ENCODE data around the gene XAB2.
A peak's percentile ranks its signal among the peaks of the same experiment; 100 is the strongest.

The XAB2 gene

DNA sequence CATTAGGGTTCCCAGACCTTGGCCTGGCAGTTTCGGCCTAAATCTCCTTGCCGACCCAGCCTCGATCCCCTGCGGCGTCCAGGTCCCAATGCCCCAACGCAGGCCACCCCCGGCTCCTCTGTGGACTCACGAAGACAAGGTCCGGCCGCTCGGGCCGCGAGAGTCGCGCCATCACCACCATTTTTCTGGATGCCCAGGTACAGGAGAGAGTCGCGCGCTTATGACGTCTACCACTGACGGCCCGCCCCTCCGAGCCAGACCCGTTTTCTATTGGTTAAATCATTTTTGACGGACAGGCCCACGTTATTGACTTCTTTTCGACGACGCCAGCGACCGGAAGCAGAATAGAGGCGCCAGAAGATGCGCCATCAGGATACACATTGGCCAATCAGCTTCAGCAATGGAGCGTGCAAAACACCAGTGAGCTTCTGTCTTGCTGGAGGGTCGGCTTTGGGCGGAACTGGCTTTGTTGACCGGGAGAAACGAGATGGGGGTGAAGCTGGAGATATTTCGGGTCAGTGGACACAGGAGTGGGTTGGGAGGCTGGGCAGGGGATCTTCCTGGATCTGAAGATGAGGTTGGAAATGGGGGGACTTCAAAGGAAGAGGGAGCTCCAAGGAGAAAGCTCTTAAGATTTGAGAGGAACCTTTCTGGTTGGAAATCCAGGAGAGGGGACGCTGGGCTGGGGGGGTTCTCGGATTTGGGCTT, at the start of gene XAB2, which contains the start of gene PET100:
Gene XAB2 (minus strand): TSS at position 199 of the 708 bp plus-strand sequence. CDS start 18 bp downstream, at position 181.
Gene PET100 (plus strand): TSS at position 447 of the 708 bp plus-strand sequence. CDS start 41 bp downstream, at position 488.
- DNase-seq: peak; percentile 93

DNA sequence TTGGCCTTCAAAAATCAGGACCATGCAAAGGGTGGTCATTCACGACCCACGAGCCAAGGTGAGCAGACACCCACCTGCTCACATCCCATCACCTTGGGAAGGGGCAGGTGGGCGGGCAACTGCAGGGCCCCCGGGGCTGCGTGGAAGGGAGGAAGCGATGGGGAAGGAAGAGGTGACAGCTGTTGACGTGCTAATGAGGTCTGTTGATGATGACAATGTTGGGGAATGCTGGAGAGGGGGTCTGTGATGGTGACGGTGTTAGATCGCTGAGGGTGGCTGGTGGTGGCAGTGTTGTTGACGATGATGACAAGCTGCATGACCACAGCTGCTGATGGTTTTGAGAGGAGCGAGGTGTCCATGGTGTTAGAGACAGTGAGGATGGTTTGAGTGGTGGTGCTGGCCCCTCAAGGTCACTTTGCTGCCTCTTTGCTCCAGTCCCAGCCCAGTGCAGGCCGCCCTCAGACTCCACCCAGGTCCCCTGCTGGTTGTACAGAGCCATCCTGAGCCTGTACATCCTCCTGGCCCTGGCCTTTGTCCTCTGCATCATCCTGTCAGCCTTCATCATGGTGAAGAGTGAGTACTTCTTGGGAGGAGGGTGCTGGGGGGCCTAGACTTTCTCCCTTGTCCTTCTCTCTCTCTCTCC, 48.4 kb upstream of the XAB2 start:
- DNase-seq: no peak

- no peak for DNase-seq
Observed at GRCh38 chr19:7676854-7677253, 47.5 kb upstream of the XAB2 start, which contains the start of gene MCEMP1. Gene MCEMP1 (plus strand): TSS chr19:7677090. CDS start chr19:7677121, 31 bp downstream.

DNA sequence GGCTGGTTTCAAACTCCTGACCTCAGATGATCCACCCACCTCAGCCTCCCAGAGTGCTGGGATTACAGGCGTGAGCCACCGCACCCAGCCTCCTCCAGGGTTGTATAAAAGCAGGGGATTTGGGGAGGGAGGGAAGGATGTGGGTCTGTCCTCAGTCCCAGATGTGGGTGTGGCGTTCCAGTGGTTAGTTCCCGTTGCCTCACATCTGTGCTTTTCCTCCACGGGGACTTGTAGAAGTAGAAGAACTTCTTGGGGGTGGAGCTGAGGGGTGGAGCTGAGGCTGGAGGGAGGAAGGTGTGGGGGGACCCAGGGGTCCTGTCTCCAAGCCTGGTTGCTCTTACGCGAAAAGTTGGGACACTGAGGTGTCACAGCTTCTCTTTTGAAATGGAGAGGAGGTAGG, 47.0 kb upstream of the XAB2 start:
- no peak for DNase-seq

DNA sequence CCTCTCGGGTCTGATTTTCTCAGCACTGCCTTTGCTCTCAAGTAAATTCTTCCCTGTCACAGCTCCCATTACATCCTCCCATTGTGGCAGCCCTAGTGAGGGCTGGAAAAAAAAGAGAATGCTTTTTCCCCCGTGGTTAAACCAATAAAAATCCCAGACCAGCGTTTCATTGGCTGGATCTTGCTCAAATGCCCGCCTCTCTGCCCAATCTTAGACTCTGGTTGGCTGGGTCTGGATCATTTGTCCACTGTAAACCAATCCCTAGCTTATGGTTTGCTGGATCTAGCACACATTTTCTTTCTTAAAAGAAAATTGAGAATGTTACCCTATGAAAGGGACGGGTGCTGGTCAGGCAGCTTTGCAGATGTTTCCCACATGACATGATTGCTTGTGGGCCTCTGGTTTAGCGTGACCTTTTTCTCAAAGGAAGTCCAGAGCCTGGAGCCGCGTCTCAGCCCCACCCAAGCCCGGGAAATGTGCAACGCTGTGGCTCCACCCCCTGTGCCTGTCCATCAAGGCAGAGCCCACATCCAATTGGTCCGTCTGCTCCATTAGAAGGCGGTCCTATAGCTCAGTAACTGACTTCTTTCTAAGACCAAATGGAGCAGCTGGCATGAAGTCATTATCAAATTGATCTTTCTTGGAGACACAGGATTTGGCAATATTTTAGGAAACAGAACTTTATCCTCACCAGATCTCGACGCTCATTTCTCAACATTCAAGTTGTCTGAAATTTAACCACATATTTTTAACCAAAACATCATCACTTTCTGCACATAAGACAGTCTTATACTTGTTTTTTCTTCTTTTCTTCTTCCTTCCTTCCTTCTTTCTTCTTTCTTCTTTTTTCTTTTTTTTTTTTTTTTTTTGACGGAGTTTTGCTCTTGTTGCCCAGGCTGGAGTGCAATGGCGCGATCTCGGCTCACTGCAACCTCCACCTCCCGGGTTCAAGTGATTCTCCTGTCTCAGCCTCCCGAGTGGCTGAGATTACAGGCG, 45.0 kb upstream of the XAB2 start:
- peak; percentile 10 for DNase-seq

DNA sequence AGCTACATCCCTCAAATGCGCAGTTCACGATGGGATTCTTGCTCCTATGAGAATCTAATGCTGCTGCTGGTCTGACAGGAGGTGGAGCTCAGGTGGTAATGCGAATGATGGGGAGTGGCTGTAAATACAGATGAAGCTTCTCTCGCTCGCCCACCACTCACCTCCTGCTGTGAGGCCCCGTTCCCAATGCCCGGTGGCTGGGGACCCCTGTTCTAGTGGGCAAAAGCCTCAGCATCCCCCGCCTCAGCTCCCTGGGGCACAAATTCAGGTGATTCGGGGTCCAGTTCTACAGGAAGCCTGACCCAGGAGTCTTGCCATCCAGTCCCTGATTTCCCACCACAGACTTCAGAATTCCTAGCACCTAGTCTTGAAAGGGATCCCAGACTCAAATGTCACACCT, 43.2 kb upstream of the XAB2 start:
- no peak for DNase-seq

- no peak for DNase-seq
Observed at GRCh38 chr19:7670790-7671189, 41.4 kb upstream of the XAB2 start.

DNA sequence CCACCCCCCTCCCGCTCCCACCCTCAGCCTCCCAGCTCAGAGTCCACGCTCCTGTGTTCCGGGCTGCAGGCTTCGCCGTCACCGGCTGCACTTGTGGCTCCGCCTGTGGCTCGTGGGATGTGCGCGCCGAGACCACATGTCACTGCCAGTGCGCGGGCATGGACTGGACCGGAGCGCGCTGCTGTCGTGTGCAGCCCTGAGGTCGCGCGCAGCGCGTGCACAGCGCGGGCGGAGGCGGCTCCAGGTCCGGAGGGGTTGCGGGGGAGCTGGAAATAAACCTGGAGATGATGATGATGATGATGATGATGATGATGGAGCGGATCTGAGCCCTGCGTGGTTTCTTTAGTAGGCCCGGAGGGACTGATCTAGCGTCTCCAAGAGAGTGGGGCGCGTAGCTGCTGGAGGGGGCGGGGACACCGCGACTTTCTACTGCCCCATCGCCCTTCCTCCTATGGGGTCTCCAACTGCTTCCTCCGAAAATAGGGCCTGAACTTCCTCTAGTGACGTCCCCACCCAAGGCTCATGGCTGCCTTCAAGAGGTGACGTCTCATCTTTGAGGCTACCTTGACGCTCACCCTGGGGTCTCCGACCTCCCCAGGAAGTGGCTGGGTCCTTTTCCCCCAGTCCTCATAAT, 40.9 kb upstream of the XAB2 start:
- no peak for DNase-seq

GRCh38 chr19:7669641-7670040, 40.3 kb upstream of the XAB2 start:
- no peak for DNase-seq

DNA sequence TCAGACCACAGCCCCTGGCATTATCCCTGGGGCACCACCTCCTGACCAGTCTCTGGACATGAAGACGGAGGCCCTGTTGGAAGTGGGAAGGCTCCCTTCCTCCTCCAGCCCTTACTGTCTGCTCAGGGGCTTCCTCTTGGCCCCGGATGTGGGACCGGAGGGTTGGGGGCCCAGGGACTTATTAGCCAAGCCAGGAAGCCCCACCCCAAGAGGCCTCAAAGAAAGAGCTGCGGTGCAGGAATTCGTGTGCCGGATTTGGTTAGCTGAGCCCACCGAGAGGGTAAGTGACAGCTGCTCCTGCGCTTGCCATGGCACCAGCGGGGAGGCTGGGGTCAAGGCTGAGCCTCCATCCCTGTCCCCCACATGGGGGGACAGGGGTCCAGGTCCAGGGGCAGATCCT, 39.5 kb upstream of the XAB2 start, which contains the start of gene RETN:
Gene RETN (plus strand): TSS at position 208 of the 400 bp plus-strand sequence. CDS start 278 bp downstream, outside the sequence.
- DNase-seq: no peak

DNA sequence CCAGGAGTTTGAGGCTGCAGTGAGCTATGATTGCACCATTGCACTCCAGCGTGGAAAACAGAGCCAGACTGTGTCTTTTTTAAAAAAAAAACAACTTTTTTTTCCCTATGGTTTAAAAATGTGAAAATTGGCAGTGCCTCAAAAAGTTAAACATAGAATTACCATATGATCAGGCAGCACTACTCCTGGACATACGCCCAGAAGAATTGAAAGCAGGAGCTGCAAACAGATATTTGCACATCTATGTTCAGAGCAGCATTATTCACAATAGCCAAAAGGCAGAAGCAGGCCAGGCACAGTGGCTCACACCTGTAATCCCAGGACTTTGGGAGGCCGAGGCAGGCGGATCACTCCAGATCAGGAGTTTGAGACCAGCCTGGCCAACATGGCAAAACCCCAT, 35.7 kb upstream of the XAB2 start:
- DNase-seq: no peak

GRCh38 chr19:7663706-7664105, 34.4 kb upstream of the XAB2 start:
- DNase-seq: no peak

DNA sequence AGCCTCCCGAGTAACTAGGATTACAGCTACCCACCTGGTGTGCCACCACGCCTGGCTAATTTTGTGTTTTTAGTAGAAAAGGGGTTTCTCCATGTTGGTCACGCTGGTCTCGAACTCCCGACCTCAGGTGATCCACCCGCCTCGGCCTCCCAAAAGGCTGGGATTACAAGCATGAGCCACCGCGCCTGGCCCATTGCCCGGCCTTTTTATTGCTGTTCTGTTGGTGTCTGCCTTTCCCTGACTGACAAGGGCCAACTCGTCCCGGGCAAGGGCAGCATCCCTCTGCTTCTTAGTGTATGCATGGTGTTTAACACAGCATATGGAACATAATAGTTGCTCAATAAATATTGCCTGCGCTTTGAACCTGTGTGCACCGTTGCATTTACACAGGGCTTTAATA, 33.3 kb upstream of the XAB2 start:
- no peak for DNase-seq

DNA sequence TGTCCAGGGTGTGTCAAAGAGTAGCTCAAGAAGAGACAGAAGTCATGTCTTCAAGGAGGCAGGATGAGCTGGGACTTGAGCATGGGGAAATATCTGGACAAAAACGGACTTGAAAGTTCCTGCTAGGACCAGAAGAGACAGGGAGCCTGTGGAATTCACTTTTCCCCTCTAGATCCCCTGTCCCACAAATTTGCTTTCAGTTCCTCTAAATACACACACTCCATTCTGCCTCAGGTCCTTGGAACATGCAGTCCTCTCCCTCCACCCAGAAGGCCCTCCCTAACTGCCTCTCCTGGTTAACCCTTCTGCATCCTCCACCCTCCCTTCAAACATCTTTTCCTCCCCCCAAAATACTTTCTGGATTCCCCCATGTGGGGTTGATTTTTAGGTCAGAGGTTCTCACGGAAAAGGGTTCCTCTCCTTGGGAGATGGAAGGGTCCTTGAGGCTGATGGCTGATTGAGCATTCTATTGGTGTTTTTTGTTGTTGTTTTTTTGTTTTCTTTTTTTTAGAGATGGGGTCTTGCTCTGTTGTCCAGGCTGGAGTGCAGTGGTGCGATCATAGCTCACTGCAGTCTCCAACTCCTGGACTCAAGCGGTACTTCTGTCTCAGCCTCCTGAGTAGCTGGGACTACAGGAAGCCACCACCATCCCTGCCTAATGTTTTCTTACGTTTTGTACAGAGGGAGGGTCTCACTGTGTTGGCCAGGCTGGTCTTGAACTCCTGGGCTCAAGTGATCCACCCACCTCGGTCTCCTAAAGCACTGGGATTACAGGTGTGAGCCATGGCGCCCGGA, 32.6 kb upstream of the XAB2 start:
- DNase-seq: no peak

- no peak for DNase-seq
Observed at GRCh38 chr19:7658219-7658686, 28.9 kb upstream of the XAB2 start.

DNA sequence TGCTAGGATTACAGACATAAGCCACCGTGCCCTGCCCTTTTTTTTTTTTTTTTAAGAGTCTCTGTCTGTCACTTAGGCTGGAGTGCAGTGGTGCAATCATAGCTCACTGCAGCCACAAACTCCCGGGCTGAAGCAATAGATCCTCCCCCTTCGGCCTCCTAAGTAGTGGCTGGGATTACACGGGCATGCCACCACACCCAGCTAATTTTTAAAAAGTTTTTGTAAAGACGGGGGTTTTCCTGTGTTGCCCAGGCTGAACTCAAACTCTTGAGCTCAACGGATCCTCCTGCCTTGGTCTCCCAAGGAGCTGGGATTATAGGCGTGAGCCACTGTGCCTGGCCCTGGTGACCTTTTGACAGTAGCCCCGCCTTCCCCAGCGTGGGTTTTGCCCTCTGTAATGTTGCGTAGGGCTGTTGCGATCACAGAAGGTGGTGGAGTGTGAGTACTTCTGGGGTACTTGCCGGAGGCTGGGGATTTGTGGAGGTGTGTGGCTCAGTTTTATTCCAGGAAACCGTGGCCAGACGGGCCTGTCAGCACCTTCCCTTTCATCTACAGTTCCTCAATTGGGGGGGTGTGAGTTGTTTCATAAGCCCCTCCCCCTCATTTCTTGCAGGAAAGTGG, 27.9 kb upstream of the XAB2 start:
- no peak for DNase-seq

DNA sequence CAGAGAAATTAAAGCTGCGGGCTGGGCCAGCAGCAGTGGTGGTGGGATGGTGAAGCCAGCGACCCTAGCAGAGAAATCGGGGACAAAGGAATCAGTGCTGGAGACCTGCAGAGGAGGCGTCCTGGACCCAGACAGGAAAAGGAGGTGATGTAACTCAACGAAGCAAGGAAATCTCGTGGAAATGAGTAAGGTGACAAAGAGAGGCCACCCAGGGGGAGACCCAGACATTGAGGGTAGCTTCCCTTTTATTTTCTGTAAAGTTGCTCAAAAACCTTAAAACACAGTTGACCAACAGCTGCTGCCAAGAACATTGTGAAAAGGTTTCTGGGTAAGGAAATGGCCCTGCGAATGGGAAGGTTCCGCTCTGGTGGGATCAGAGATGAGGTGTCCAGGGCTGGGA, 26.2 kb upstream of the XAB2 start:
- DNase-seq: no peak

GRCh38 chr19:7654401-7654800, 25.1 kb upstream of the XAB2 start:
- DNase-seq: no peak

DNA sequence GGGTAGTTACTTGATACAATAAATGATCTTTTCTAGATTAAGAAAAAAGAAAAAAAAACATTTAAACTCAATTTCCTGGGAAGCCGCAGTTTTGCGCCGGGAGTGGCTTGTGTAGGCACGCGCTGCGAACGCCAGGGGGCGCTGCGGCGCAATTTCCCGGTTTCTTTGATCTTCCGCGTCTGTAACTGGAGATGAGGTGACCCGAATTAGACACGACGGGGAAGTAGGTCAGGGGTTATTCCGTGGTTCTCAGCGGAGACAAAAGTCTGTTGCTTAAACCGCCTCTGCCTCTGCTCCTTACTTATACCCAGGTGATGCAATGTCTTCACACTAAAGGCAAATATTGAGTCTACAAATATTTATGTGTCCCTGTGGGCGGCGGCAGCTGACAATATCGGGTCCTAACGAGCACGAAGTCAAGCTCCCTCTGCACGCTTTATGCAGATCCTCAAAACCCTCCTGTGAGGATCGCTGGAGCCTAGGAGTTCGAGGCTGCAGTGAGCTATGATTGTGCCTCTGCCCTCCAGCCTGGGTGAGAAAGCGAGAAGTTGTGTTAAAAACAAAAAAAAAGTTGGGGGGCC, 22.8 kb upstream of the XAB2 start:
- DNase-seq: peak; percentile 3

DNA sequence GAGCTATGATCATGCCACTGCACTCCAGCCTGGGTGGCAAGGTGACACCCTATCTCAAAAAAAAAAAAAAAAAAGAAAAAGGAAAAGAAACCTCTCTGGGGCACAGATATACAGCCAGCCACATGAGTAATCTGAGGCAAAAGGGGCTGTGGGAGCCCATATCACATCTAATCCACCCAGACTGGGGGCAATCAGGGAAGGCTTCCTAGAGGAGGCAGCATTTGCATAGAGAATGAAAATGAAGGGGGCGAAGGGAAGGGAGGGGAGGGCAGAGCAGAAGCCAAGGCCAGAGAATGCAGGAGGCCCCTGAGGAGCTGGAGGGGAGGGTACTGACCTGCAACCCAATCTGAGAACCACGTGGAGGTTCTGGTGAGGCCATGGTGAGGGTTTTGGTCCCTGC, 20.8 kb upstream of the XAB2 start:
- no peak for DNase-seq
